ENCODE measurements around the gene RAP1GDS1.

GRCh38 chr4:98300706-98301105 lies 39.5 kb downstream of the RAP1GDS1 start:
- TF ChIP-seq, protein P1, sequence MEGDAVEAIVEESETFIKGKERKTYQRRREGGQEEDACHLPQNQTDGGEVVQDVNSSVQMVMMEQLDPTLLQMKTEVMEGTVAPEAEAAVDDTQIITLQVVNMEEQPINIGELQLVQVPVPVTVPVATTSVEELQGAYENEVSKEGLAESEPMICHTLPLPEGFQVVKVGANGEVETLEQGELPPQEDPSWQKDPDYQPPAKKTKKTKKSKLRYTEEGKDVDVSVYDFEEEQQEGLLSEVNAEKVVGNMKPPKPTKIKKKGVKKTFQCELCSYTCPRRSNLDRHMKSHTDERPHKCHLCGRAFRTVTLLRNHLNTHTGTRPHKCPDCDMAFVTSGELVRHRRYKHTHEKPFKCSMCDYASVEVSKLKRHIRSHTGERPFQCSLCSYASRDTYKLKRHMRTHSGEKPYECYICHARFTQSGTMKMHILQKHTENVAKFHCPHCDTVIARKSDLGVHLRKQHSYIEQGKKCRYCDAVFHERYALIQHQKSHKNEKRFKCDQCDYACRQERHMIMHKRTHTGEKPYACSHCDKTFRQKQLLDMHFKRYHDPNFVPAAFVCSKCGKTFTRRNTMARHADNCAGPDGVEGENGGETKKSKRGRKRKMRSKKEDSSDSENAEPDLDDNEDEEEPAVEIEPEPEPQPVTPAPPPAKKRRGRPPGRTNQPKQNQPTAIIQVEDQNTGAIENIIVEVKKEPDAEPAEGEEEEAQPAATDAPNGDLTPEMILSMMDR (IDR thresholded peaks at IDR 0.05): no peak
- TF ChIP-seq ZFX (IDR thresholded peaks at IDR 0.05; ENCODE audit: borderline replicate concordance): no peak
